GM18861 (cell line): Measurements from ENCODE around the gene ZFAND3.
"Not testable (repeated sequence)": the region's sequence is repeated elsewhere in the genome, so short reads cannot be mapped to it uniquely, and the experiment has no call there.

Experiments
- ATAC-seq: cut with Tn5 transposase; IDR thresholded peaks from one replicate; pipeline ENCODE4 v1.9.1; 2021; ENCODE audit not compliant: unreplicated experiment

The ZFAND3 gene

GRCh38 chr6:37990762-37991525 is 171.4 kb downstream of the ZFAND3 start:
- ATAC-seq: no peak

GRCh38 chr6:37992749-37993148 is 173.2 kb downstream of the ZFAND3 start:
- no peak for ATAC-seq

- ATAC-seq: not testable (repeated sequence)
Observed at GRCh38 chr6:37993194-37993593, 173.7 kb downstream of the ZFAND3 start.

GRCh38 chr6:37993596-37993995 is 174.1 kb downstream of the ZFAND3 start:
- no peak for ATAC-seq

GRCh38 chr6:37994223-37994622 is 174.7 kb downstream of the ZFAND3 start:
- no peak for ATAC-seq

GRCh38 chr6:37998366-37998765 is 178.8 kb downstream of the ZFAND3 start:
- no peak for ATAC-seq

- no peak for ATAC-seq
Observed at GRCh38 chr6:38001386-38001785, 181.9 kb downstream of the ZFAND3 start.

- no peak for ATAC-seq
Observed at GRCh38 chr6:38004908-38005307, 185.4 kb downstream of the ZFAND3 start.

GRCh38 chr6:38011937-38012336 is 192.4 kb downstream of the ZFAND3 start:
- no peak for ATAC-seq

GRCh38 chr6:38012573-38012972 is 193.0 kb downstream of the ZFAND3 start:
- ATAC-seq: no peak

GRCh38 chr6:38015341-38015740 is 195.8 kb downstream of the ZFAND3 start:
- no peak for ATAC-seq

- ATAC-seq: no peak
Observed at GRCh38 chr6:38016824-38017223, 197.3 kb downstream of the ZFAND3 start.

GRCh38 chr6:38018755-38019165 is 199.2 kb downstream of the ZFAND3 start:
- ATAC-seq: no peak

GRCh38 chr6:38020593-38020992 is 201.1 kb downstream of the ZFAND3 start:
- ATAC-seq: no peak

GRCh38 chr6:38021029-38021428 is 201.5 kb downstream of the ZFAND3 start:
- ATAC-seq: no peak

GRCh38 chr6:38021571-38021970 is 202.0 kb downstream of the ZFAND3 start:
- no peak for ATAC-seq

- ATAC-seq: no peak
Observed at GRCh38 chr6:38022688-38023087, 203.2 kb downstream of the ZFAND3 start.

- no peak for ATAC-seq
Observed at GRCh38 chr6:38024908-38025307, 205.4 kb downstream of the ZFAND3 start.

- no peak for ATAC-seq
Observed at GRCh38 chr6:38025451-38025850, 205.9 kb downstream of the ZFAND3 start.

- no peak for ATAC-seq
Observed at GRCh38 chr6:38027685-38028373, 208.3 kb downstream of the ZFAND3 start.

GRCh38 chr6:38030380-38030779 is 210.9 kb downstream of the ZFAND3 start:
- ATAC-seq: no peak

- ATAC-seq: no peak
Observed at GRCh38 chr6:38032797-38033196, 213.3 kb downstream of the ZFAND3 start.
